SK-N-SH treated with all-trans-retinoic acid at 6 μM for 48 hours (cell line): ENCODE data around the gene KCNH1.
A peak's percentile ranks its signal among the peaks of the same experiment; 100 is the strongest.

Experiments
- ARNTL ChIP-seq: fragments of 450-650 bp; formaldehyde crosslinking; IDR thresholded peaks from 2 replicates; pipeline ENCODE4 v1.5.0; 2020; ENCODE audit warnings: low read depth, mild to moderate bottlenecking, moderate library complexity, borderline replicate concordance
- BACH2 ChIP-seq: fragments of 250-450 bp; sonication (Bioruptor Pico); IDR thresholded peaks from 2 replicates; pipeline ENCODE4 v1.9.0; 2021; ENCODE audit warnings: mild to moderate bottlenecking, borderline replicate concordance
- ISL1 ChIP-seq: fragments of 250-450 bp; sonication (Bioruptor Pico); IDR thresholded peaks from 2 replicates; pipeline ENCODE4 v2.1.2; 2022; ENCODE audit warnings: mild to moderate bottlenecking, moderate library complexity
- TF ChIP-seq, protein P1 (sequence below): fragments of 250-450 bp; sonication (Bioruptor Pico); IDR thresholded peaks from 2 replicates; pipeline ENCODE4 v1.8.0; 2020; ENCODE audit warnings: mild to moderate bottlenecking, moderate library complexity, borderline replicate concordance

DNA sequence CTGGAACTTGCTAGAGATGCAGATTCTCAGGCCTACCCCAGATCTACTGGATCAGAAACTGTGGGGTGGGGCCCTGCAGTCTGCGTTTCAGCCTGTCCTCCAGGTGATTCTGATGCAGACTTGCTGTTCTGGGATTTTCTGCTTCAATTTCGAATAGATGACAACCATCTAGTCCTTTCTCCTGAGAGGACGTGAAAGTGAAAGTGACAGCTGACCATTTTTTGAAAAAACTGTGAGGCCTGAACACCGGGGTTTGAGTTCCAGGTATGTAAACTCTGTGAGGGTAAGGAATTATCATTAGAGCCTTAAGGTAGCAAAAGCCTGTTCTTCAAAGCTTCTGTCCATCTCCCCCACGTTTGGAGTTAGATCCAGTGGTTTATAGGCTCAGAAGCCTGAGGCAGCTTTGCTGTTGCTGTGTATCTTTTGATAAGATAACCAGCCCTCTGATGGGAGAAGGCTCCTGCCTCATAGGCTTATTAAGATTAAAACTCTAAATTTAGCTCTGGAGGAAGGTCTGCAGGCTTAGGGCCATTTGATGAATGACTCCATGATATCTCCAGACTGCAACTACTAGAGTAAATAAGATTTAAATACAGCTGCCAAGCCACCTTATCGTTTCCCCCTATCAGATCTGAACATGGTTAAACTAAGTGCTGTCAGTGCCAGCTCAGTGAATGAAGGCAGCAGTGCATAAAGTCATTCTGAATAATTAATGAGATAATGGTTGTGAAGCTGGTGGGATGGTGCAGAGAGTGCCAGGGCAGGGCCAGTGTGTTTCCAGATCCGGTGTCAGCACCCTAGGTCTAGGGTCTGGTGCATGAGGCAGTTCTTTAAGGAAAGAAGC lies 470.0 kb downstream of the KCNH1 start:
- TF ChIP-seq ISL1 (CRISPR knock-in tag), result peak; percentile 87
- TF ChIP-seq, protein P1, sequence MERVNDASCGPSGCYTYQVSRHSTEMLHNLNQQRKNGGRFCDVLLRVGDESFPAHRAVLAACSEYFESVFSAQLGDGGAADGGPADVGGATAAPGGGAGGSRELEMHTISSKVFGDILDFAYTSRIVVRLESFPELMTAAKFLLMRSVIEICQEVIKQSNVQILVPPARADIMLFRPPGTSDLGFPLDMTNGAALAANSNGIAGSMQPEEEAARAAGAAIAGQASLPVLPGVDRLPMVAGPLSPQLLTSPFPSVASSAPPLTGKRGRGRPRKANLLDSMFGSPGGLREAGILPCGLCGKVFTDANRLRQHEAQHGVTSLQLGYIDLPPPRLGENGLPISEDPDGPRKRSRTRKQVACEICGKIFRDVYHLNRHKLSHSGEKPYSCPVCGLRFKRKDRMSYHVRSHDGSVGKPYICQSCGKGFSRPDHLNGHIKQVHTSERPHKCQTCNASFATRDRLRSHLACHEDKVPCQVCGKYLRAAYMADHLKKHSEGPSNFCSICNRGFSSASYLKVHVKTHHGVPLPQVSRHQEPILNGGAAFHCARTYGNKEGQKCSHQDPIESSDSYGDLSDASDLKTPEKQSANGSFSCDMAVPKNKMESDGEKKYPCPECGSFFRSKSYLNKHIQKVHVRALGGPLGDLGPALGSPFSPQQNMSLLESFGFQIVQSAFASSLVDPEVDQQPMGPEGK (CRISPR knock-in tag), result no peak
- TF ChIP-seq BACH2 (CRISPR knock-in tag), result no peak
- TF ChIP-seq ARNTL (CRISPR knock-in tag), result no peak
